HG02970 (cell line): Measurements from ENCODE around the gene CSTB.

Experiments used
- ATAC-seq: cut with Tn5 transposase; IDR thresholded peaks from one replicate; pipeline ENCODE4 v1.9.1; 2021; ENCODE audit warnings: mild to moderate bottlenecking, moderate library complexity, moderate number of reproducible peaks; ENCODE audit not compliant: unreplicated experiment, low FRiP score

The CSTB gene

DNA sequence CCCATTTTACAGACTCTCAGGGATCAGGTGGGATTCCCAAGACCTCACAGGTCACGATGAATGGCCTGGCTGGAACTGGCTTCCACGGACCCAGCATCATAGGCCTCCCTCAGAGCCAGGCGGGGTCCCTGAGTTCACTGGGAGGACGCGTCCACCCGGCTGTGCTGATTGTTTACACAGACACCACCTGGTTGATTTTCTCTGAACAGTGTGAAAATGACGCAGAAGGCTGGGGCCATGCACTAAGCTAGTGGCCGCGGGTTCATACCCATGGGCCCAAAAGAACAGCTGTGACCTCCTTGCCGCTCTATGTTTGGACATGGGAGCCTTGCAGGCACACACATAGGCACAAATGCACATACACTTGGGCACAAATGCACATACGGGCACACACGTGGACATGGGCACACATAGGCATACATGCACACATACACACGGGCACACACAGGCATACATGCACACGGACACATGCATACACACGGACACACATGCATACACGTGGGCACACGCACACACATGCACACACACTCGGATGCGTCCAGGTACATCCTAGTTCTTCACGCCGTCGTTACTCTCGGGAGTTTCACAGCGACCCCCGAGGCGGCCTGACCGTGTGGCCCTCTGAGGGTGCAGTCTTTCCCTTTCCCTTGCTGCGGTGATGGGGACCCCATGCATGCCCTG, 23.2 kb downstream of the CSTB start:
- no peak for ATAC-seq

DNA sequence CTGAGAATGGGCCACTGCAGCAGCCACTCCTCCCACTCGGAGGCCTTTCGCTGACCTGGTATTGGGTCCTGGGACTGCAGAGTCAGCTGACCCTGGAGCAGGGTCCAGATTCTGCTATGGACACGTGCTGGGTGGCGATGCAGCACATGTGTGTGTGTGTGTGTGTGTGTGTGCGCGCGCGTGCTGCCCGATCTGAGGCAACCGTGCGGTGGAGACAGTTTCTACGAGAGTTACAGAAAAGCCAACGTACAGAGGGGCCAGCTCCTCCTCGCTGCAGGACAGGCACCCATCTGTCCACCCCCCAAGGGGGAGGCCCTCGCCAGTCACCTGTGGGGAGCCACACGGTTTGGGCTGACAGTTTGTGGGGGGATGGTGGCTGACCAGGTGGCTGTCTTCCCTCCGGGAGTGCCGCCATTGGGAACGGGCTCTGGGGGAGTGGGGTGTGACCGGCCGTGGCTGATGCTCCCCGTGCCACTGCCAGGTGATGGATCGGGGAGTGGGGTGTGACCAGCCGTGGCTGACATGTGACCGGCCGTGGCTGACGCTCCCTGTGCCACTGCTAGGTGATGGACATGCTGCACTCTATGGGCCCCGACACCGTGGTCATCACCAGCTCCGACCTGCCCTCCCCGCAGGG, 24.0 kb downstream of the CSTB start:
- no peak for ATAC-seq

DNA sequence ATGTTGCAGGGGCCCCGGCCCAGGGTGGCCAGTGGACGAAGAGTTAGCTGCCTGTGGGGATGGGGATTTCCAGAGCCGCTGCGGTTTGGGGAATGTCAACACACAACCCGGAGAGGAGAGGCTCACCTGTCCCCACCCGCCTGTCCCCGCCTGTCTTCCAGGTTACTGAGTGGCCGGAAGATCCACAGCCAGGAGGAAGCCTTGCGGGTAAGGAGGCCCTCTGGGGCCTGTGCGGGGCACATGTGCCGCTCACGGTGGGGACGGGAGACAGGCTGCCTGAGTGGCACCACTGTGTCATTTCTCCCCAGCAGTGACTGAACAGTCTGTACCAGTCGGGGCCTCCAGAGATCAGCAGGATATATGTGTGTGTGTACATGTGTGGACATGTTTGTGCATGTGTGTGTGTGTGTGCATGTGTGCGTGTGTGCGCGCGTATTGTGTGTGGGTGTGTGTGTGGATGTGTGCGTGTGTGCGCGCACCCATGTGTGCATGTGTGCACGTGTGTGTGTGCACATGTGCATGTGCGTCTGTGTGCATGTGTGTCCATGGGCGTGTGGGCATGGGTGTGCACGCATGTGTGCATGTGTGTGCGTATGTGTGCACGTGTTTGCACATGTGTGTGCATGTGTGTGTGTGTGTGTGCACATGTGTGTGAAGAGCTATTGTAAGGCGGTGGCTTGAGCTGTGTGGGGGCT, 25.6 kb downstream of the CSTB start:
- ATAC-seq: no peak

DNA sequence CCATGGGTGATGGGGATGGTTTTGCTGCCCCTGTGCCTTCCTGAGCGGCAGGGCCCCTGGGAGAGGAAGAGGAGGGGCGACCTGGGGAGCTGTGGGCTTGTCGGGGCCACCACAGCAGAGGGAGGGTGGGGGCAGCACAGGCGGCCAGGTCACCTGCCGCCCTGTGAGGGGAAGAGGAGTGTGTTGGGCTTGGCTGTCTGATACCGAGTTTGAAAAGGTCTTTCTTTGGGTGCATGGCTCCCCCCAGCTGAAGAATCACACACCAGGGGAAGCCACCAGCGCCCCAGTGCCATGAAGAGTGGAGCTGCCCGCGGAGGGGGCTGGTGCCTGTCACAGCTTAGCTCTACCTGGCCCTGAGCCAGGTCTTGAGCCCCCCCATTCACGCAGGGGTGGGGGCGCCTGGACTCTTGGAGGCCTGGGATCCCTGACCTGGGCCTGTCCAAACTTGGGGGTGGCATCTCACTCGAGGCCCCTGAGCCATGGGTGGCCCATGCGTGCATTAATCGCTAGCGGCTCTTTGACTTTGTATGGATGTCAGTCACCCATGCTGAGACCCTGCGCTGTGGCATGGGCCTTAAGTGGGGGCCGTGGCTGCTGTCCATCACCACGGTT, 26.4 kb downstream of the CSTB start:
- ATAC-seq: no peak

DNA sequence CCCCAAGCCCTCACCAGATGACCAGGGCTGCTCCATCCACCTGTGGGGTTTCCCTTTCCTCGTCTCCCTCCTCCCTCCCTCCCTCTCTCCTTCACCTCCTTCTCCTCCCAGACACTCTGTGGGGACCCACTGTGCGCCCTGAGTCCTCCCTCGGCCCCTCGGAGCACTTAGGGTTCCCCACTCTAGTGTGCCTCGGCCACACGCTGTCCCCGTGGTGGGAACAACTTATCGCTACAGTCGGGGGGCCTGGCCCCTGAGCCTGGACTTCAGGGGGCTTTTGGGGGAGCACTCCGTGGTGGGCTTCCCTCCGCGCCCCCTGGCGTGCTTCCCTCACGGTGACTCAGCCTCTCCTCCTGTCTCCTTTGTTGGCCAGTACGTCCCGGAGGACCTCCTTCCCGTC, 27.5 kb downstream of the CSTB start:
- no peak for ATAC-seq

DNA sequence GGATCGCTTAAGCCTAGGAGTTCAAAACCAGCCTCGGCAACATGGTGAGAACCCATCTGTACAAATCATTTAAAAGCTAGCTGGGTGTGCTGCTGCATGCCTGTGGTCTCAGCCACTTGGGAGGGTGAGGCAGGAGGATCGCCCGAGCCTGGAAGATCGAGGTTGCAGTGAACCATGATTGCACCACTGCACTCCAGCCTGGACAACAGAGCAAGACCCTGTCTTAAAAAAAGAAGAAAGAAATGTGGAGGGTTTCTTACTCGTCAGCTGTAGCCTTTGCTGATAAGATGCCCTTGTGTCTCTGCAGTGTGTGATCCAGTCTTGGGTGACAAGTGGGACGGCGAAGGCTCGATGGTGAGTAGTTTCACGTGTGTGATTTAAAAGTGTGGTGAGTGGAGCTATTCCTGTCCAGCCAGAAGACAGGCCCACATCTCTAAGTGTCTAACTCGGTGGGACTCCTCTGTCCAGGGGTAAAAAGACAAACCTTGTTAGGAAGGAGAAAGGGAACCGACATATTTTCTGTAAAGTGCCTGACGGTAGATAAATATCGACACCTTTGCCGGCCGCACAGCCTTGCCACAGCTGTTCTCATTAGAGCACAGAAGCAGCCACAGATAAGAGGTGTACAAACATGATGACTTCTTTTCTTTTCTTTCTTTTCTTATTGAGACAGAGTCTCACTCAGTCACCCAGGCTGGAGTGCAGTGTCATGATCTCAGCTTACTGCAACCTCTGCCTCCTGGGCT, 30.2 kb downstream of the CSTB start:
- no peak for ATAC-seq

DNA sequence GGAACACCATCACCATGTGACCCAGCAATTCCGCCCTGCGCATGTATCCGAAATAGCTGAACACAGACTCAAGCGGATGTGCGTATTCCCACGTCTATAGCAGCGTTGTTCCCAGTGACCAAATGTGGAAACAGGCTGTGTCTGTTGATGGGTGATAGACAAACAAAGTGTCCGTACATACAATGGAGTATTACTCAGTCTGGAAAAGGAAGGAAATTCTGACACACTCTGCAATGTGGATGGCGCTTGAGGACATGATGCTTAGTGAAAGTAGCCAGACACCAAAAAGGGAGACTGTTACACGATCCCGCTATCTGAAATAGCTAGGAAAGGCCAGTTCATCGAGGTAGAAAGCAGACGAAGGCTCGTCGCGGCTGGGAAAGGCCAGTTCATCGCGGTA, 31.4 kb downstream of the CSTB start:
- ATAC-seq: no peak

DNA sequence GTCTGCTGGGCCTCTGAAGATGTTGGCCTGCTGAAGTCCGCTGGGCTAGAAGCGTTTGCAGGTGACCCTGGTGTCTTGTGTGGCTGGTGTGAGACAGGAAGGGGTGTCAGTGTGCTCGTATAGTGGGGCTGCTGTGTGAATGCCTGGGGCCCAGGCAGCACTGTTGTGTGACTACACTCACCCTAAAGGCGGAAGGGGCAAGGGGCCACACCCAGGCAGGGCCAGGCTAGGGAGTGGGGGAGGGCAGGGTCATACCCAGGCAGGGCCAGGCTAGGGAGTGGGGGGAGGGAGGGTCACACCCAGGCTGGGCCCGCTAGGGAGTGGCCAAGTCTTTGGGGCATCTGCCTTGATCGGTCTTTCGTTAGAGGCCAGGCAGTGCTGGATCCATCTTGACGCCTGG, 32.2 kb downstream of the CSTB start:
- no peak for ATAC-seq

DNA sequence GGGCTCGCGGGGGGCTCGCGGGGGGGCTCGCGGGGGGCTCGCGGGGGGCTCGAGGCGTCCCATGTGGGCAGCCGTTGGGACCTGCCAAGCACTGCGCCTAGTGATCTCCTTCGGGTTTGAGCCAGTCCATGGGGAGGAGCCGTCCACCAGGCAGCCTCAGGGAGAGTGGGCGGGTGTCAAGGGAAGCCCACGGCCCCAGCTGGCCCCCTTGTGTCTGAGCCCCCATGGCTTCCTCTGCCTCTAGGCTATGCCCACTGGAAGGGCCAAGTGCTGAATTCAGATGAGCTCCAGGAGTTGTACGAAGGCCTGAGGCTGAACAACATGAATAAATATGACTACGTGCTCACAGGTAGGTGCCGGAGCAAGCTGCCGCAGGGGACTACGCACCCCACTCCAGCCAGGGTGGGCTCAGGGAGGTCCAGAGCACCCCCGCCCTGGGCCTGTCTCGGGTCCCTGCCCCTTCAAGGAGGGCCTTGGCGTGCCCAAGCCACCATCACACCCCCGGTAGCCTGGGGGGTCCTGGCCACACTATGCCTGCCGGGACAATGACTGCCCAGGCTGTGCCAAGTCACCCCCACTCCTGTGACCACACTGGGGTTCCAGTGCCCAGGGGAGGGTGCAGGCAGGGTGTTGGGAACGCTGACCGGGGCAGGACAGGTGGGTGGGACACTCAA, 34.5 kb downstream of the CSTB start:
- ATAC-seq: no peak

DNA sequence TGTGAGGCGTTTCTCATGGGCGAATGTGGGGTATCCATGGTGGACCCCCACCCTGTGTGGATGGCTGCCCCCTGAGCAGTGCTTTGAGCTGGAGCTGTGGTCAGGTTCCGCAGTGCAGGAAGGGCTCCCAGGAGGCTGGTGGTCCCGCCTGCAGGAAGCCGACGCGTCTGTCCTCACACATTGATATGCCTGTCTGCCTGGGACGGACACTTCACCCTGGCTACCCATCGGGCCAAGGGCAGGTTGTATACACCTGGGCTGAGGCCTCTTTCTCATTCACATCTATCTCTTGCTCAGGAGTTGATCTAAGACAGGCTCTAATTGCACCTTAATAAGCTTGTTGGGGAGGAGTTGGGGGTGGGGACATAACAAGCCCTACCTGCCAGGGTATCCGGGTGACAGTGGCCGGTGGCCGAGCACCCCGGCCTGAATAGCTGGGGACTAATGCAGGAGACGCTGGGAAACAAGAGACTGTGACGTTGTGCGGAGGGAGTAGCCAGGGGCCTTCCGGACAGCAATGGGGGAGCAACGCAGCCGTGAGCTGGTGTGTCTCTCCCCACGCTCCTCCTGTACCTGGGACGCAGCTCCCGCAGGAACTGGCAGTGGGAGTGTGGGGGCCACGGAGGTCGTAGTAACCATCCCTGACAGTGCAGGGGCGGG, 35.5 kb downstream of the CSTB start:
- no peak for ATAC-seq

DNA sequence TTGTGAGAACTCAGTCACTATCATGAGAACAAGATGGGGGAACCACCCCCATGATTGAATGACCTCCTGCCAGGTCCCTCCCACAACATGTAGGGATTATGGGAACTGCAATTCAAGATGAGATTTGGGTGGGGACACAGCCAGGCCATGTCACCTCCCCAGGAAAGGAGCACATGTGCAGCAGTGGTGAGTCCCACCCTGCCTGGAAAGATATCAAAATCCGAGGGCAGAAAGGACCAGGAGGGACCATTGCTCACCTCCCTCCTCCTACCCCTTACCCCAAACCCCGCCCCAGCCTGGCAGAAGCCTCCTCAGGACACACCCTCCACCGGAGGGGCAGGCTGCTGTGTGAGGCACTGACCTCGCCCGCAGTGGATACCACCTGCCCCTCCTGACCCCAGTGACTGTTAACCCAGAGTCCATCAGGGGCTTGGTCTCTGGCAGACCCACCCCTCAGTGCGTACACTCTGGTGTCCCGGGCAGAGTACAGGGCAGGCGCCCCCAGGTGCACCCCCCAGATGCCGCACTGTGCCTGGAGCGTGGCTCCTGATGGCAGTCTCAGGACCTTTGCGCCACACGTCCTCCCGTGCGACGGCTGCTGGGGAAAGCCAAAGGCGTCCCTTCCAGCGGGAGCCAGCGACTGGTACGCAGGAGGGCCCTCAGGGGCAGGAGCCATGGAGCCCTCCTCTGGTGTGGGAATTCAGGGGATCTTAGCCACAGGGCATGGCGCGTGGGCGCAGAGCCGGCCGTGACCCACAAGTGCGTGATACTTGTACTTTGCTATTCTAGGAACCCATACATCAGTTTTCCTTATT, 36.3 kb downstream of the CSTB start:
- no peak for ATAC-seq

DNA sequence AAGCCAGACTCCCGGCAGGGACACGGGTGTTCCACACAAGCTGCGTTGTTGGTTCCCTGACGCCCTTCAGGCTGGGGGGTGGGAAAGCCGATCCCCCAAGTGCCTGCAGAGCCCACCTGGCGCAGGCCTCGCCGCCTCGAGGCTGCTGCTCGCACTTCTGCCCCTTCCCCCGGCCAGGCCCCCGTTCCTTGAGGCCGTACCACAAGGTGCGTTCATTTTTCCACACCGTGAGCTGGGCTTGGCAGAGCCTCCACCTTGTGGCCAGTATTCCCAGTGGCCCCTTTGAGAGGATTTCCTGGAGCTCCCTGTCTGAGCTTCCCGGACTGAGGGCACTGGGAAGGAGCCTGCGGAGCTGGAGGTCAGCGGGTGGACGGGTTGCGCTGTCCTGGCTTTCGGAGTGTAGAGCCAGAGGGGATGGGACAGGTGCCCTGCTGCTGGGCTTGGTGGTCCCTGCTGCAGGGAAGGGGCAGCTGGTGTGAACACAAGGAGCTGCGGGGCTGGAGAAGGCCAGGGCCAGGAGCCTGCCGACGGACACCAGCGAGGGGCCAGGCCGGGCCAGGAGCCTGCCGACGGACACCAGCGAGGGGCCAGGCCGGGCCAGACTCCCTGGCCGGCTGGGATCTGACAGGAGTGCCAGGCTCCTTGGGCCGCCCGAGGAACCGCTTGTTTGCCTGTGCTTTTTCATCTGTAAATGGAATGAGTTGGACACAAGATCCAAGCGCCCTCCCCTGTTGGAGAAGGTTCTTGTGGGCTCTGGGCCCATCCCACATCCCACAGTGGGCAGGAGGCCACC, 38.8 kb downstream of the CSTB start:
- no peak for ATAC-seq

DNA sequence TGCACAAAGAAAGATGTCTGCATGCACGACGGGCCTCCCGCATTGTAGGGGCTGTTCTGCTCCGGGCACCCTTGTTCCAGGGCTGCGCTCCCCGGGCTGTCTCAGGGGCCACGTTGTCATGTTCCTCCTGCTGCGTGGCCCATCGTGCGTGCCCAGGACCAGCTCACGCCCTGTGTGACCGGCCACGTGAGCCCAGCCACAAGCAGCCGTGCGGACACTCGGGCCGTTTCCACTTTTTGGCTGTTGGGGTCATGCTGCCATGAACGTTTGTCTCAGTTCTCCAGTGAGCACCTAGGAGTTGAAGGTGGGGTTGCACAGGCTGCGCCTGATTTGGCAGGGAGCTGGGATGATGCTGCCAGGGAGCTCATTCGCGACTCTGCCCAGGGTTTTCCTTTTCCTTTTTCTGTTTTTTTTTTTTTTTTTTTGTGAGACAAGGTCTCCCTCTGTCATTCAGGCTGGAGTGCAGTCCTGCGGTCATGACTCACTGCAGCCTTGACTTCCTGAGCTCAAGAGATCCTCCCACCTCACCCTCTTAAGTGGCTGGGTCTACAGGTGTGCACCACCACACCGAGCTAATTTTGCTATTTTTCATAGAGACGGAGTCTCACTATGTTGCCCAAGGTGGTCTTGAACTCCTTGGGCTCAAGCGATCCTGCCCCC, 39.8 kb downstream of the CSTB start:
- no peak for ATAC-seq

DNA sequence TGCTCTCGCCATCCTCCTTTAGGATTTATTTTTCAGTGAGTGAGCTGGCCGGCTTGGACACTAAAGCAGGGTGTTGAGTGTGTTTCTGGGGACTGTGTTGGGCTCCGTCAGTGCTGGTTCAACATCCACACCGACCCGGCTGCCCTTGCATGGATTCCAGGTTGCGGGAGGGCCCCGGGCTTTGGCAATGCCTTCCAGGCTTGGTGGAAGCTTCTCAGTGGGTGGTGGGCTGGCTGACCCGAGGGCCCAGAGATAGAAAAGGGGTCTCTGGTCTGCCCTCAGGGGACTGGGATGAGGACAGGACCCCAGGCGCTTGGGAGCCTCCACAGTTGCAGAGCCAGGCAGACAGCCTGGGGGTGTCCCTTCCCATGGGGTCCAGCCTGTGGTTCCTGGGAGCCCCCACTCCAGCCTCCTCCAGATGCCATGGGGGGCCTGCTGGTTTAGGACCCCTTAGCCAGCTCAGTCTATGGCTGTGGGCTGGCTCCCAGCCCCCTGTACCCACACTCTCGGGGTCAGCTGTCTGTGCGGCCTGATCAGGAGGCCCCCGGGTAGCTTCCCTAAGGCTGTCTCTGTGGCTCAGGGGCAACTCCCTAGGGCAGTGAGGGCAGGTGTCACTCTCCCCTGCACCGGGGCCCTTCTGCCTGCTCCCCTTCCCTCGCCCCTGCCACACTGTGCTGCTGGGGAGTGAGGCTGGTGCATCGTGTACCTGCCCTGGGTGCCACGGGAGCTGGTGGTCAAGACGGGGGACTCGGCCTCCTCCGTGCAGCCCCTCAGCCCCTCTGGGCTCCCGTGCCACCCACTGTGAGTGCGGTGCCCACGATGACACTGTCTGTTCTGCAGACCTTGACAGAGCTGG, 40.6 kb downstream of the CSTB start:
- no peak for ATAC-seq

DNA sequence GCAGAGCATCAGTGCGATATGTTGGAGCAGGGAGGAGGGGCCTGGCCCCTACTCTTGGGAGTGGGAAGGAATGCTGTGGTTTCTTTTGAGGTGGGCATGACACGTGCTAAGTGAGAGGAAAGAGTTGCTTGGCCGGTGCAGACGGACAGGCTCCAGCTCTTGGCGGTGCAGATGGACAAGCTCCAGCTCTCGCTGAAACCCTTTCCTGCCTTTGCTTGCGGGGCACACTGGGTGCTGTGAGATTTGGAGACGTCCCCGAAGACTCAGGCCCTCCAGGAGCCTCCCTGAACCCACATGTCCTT, 41.2 kb downstream of the CSTB start:
- no peak for ATAC-seq

DNA sequence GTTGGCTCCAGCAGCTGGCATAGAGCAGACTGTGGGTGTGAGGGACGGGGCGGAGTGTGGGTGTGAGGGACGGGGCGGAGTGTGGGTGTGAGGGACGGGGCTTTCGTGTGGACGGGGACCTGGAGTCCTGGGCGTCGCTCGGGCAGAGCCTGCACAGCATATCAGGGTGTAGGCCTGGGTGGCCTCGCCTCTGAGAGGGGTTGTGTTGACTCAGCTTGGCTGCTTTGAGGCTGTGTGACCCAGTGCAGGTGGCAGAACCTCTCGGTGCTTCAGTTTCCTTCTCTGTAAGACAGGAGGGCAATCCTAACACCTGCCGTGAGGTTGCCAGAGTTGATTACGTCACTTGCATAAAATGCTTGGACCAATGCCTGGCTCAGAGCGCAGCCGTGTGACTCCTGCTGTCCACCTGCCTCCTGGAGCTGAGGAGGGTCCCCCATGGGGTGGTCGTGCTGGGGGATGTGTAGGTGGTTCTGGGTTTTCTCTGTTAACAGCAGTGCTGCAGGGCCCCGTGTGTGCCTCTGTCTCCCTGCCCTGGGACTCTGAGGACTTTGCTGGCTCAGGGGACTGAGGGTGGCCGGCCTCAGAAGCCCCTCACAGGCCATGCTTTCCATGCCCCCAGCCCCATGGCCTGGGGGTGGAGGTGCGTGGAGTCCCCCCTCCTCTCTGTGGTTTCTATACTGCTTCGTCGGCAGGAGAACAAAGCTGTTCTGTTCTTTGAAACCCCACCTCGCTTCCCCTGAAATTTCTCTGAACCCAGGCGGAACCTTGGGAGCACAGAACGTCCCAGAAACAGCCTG, 41.8 kb downstream of the CSTB start:
- ATAC-seq: no peak
